DMS53 (cell line): ENCODE data around the gene SIGLEC8.
"Not testable (repeated sequence)": the region's sequence is repeated elsewhere in the genome, so short reads cannot be mapped to it uniquely, and the experiment has no call there.

Source experiments
- DNase-seq: peaks from one replicate; lab custom pipeline; 2025; lab: John Stamatoyannopoulos, UW

The SIGLEC8 gene

GRCh38 chr19:51458051-51458645, at the start of gene SIGLEC8:
Gene SIGLEC8 (minus strand): TSS chr19:51458454. CDS start chr19:51458387, 67 bp downstream.
- no peak for DNase-seq

- DNase-seq = no peak
Observed at GRCh38 chr19:51507640-51508058, 49.4 kb upstream of the SIGLEC8 start.

- no peak for DNase-seq
Observed at GRCh38 chr19:51507192-51507591, 48.9 kb upstream of the SIGLEC8 start.

- no peak for DNase-seq
Observed at GRCh38 chr19:51505904-51506303, 47.6 kb upstream of the SIGLEC8 start.

- DNase-seq = no peak
Observed at GRCh38 chr19:51503896-51504295, 45.6 kb upstream of the SIGLEC8 start.

GRCh38 chr19:51503286-51503817, 45.1 kb upstream of the SIGLEC8 start:
- DNase-seq = no peak

GRCh38 chr19:51501594-51502263, 43.5 kb upstream of the SIGLEC8 start, which contains the start of gene SIGLEC12:
Gene SIGLEC12 (minus strand): TSS chr19:51501800. CDS start chr19:51501733, 67 bp downstream.
- no peak for DNase-seq

- DNase-seq = not testable (repeated sequence)
Observed at GRCh38 chr19:51500931-51501330, 42.7 kb upstream of the SIGLEC8 start.

GRCh38 chr19:51497666-51498065, 39.4 kb upstream of the SIGLEC8 start:
- no peak for DNase-seq

GRCh38 chr19:51493776-51494175, 35.5 kb upstream of the SIGLEC8 start:
- DNase-seq = no peak

- no peak for DNase-seq
Observed at GRCh38 chr19:51491586-51491985, 33.3 kb upstream of the SIGLEC8 start.

- no peak for DNase-seq
Observed at GRCh38 chr19:51490676-51491075, 32.4 kb upstream of the SIGLEC8 start.

GRCh38 chr19:51489113-51489512, 30.9 kb upstream of the SIGLEC8 start:
- DNase-seq = no peak

GRCh38 chr19:51488491-51488890, 30.2 kb upstream of the SIGLEC8 start:
- DNase-seq = no peak

GRCh38 chr19:51485960-51486660, 27.9 kb upstream of the SIGLEC8 start:
- DNase-seq = no peak

- no peak for DNase-seq
Observed at GRCh38 chr19:51480590-51480989, 22.3 kb upstream of the SIGLEC8 start.

GRCh38 chr19:51479531-51480331, 21.5 kb upstream of the SIGLEC8 start:
- DNase-seq = no peak

GRCh38 chr19:51478381-51479234, 20.4 kb upstream of the SIGLEC8 start, which contains the start of gene CEACAM18:
Gene CEACAM18 (plus strand): TSS chr19:51478539.
- no peak for DNase-seq

- DNase-seq = no peak
Observed at GRCh38 chr19:51477344-51477743, 19.1 kb upstream of the SIGLEC8 start.

- no peak for DNase-seq
Observed at GRCh38 chr19:51476164-51476563, 17.9 kb upstream of the SIGLEC8 start.
